GM21576 (cell line): ENCODE measurements around the gene RTN4RL2.

ENCODE experiments used
- ATAC-seq: cut with Tn5 transposase; IDR thresholded peaks from one replicate; pipeline ENCODE4 v1.9.1; 2021; ENCODE audit warnings: mild to moderate bottlenecking, moderate library complexity; ENCODE audit not compliant: unreplicated experiment

The RTN4RL2 gene

GRCh38 chr11:57460022-57460757 lies at the start of gene RTN4RL2:
Gene RTN4RL2, plus strand, starts transcription at chr11:57460528. Its CDS starts 338 bp downstream, at chr11:57460866.
- peak; percentile 36 for ATAC-seq

GRCh38 chr11:57413681-57414080 lies 46.6 kb upstream of the RTN4RL2 start:
- no peak for ATAC-seq

GRCh38 chr11:57414612-57415212 lies 45.6 kb upstream of the RTN4RL2 start:
- ATAC-seq, result no peak

GRCh38 chr11:57416436-57416835 lies 43.9 kb upstream of the RTN4RL2 start:
- no peak for ATAC-seq

GRCh38 chr11:57417056-57417455 lies 43.3 kb upstream of the RTN4RL2 start:
- no peak for ATAC-seq

- no peak for ATAC-seq
Observed at GRCh38 chr11:57418131-57418530, 42.2 kb upstream of the RTN4RL2 start.

- no peak for ATAC-seq
Observed at GRCh38 chr11:57419146-57419545, 41.2 kb upstream of the RTN4RL2 start.

- ATAC-seq, result no peak
Observed at GRCh38 chr11:57421066-57421465, 39.3 kb upstream of the RTN4RL2 start.

- ATAC-seq, result no peak
Observed at GRCh38 chr11:57421805-57422204, 38.5 kb upstream of the RTN4RL2 start.

GRCh38 chr11:57422669-57423068 lies 37.7 kb upstream of the RTN4RL2 start:
- ATAC-seq, result no peak

- no peak for ATAC-seq
Observed at GRCh38 chr11:57424137-57424791, 36.1 kb upstream of the RTN4RL2 start.

GRCh38 chr11:57424792-57425564 lies 35.4 kb upstream of the RTN4RL2 start:
- peak; percentile 88 for ATAC-seq

GRCh38 chr11:57425565-57426438 lies 34.5 kb upstream of the RTN4RL2 start:
- no peak for ATAC-seq

GRCh38 chr11:57426439-57426928 lies 33.8 kb upstream of the RTN4RL2 start:
- no peak for ATAC-seq

GRCh38 chr11:57426929-57427726 lies 33.2 kb upstream of the RTN4RL2 start, which contains the start of gene SLC43A3:
Gene SLC43A3, minus strand, starts transcription at chr11:57427121. Its CDS starts 949 bp downstream, at chr11:57426172.
- peak; percentile 55 for ATAC-seq

- ATAC-seq, result no peak
Observed at GRCh38 chr11:57427727-57428082, 32.6 kb upstream of the RTN4RL2 start.

- ATAC-seq, result no peak
Observed at GRCh38 chr11:57428643-57429042, 31.7 kb upstream of the RTN4RL2 start.

- no peak for ATAC-seq
Observed at GRCh38 chr11:57429946-57430345, 30.4 kb upstream of the RTN4RL2 start.

GRCh38 chr11:57430952-57431351 lies 29.4 kb upstream of the RTN4RL2 start:
- ATAC-seq, result no peak
